Mesodermal cell (in vitro differentiated cells): ENCODE measurements around the gene GRM8.

Experiments used
- H3K27ac ChIP-seq: 2 replicates; pipeline ENCODE4 v1.7.0; 2013; ENCODE audit warnings: mild to moderate bottlenecking, low read depth, low read length, moderate library complexity; ENCODE audit not compliant: severe bottlenecking
- H3K36me3 ChIP-seq: 2 replicates; pipeline ENCODE4 v1.7.1; 2013; ENCODE audit warnings: mild to moderate bottlenecking, low read length, moderate library complexity; ENCODE audit not compliant: control insufficient read depth, insufficient read depth
- H3K4me1 ChIP-seq: one replicate; pipeline ENCODE4 v1.7.1; 2013; ENCODE audit warnings: mild to moderate bottlenecking, low read length; ENCODE audit not compliant: insufficient read depth, control insufficient read depth, poor library complexity, severe bottlenecking
- H3K4me3 ChIP-seq: 2 replicates; pipeline ENCODE4 v1.7.0; 2013; ENCODE audit warnings: low read length, control low read depth, mild to moderate bottlenecking; ENCODE audit not compliant: insufficient read depth, poor library complexity, severe bottlenecking; ENCODE audit errors: extremely low read depth
- H3K9me3 ChIP-seq: 2 replicates; pipeline ENCODE4 v1.7.1; 2013; ENCODE audit warnings: mild to moderate bottlenecking, low read length, moderate library complexity; ENCODE audit not compliant: control insufficient read depth
- WGBS, 2 experiments: methylation state at CpG; one replicate each; pipeline ENCODE4 v1.1.5; 2013; ENCODE audit warnings: missing lambda C conversion rate in 2 of 2; ENCODE audit not compliant: insufficient coverage in 2 of 2; 5-methylcytosine and 5-hydroxymethylcytosine counted together

The GRM8 gene

DNA sequence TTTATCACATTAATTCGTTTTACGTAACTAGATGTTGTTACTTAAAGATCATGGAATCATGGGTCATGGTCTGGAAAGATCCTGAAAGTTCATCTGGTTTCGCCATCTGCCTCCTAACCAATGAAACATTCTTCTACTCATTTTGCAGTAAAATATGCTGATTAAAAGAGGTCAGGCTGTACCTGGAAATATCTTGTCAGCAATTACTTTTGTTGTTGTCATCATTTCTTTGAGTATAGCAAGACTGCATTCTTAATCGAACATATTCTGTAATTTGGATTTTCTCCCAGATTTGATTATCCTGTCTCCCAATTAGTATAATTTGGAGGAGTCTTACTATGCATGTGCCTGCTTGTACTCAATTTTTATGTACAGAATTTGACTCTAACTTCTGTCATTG, 833.7 kb downstream of the GRM8 start:
- Histone ChIP-seq H3K4me3 (no peak overlapping the region), H3K27ac (no peak overlapping the region), H3K4me1 (no peaks in the 10 kb centered on the region), H3K9me3 (no peaks in the 10 kb centered on the region), H3K36me3 (no peaks in the 10 kb centered on the region)
- WGBS, 2 experiments, result 80% methylated on average over 1 of the region's 4 CpGs; no CpG with 5 or more reads in 1 of the 2 experiments

DNA sequence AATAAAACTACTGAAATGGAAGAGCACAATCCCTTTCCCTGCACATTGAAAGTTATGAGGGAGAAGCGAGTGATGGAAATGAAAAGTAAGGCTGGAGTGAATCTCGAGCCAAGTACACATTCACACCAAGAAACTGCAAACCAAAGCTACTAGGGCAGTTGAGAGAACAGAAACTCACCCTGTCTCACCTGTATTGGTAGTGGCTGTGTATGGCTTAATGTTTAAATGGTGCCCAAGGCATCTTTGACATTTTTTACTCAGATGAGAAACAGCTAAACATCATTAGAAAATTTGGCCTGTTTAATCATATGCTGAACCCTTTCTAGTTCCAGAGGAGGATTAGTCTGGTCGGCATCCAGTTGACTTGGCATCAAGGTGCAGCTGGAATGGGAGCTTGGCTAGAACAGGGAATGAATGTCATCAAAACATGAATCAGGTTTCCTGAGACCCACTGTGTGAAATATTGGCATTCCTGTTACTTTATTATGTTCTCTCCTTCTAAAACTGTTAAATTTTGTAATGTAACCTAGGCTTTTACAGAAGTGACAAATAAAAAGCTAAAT, 840.8 kb downstream of the GRM8 start:
- 100% methylated on average over 1 of the region's 3 CpGs for WGBS, 2 experiments
- no peaks in the 10 kb centered on the region for H3K4me1 ChIP-seq
- no peaks in the 10 kb centered on the region for H3K9me3 ChIP-seq
- H3K4me3 ChIP-seq, result no peak overlapping the region
- H3K27ac ChIP-seq, result no peak overlapping the region
- H3K36me3 ChIP-seq, result no peaks in the 10 kb centered on the region

DNA sequence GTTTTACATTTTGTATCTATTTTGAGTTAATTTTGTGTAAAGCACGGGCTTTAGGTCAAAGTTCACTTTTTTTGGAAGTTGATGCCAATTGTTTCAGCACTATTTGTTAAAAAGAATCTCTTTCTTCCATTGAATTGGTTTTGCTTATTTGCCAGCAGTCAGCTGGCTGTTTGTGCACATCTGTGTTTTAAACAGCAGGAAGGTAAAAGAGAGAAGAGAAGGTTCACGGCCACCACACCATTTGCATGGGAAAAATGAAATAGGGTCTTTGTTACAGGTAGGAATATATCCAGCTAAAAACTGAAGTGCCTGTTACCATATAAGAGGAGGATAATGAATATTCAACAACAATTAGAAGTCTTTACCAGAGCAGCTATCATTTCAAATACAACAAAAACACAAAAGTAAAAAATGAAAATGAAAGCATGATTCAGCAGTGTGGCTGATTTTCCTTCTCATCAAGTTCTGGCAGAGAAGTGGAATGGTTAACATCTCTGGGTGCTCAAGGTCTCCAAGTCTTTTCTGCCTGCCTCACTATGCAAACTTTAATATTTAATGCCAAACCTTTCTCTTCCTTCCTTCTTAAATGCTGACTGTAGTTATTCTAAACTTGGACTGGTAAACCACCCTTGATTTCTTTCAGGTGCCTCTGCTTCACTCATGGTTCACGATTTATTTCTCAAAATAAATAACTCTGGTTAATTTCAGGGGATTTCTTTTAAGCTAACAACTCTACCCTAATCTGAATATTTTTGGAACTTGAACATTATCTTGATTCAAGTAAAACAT, 841.5 kb downstream of the GRM8 start:
- Histone ChIP-seq H3K27ac (no peak overlapping the region), H3K4me3 (no peak overlapping the region), H3K9me3 (no peaks in the 10 kb centered on the region), H3K36me3 (no peaks in the 10 kb centered on the region), H3K4me1 (no peaks in the 10 kb centered on the region)
- WGBS, 2 experiments, result no CpG with 5 or more reads among the region's 3 CpGs

DNA sequence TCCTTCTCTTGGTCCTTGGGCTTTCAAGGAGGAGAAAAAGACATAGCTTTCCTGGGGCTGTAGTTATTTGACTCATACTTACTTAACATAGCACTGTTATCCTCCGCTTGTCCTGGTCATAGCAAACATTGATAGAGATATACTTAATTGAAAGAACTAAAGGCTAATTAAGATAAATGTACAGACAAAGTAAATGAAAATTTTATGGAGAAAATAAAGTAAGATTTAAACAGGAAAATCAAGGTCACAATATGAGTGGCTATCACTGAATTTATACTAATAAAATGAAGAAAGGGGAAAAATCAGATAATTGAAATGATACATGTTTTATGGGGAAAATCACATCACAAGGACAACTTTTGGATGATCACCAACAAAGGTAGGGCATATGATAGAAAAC, 849.7 kb downstream of the GRM8 start:
- Histone ChIP-seq H3K4me3 (no peak overlapping the region), H3K36me3 (no peaks in the 10 kb centered on the region), H3K27ac (no peak overlapping the region), H3K9me3 (no peaks in the 10 kb centered on the region), H3K4me1 (no peaks in the 10 kb centered on the region)
- WGBS, 2 experiments, result no CpG with 5 or more reads among the region's 1 CpG

DNA sequence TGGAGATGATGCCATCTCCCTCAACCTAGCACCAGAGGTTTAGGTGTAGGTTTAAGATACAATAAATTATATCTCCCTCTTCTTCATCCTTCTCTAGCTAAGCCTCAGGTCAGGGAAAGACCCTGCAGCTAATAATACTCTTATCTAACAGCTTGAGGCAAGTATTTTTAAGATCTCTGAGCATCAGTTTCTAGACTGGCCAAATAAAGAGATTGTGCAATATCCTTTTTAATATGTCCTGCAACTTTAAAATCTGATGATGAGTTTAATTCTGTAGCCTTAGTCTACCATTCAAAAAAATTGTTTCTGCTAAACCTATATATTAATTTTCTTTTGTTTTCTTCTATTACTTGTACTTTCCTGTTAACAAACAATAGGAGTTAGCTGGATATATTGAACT, 850.8 kb downstream of the GRM8 start:
- no peak overlapping the region for H3K4me3 ChIP-seq
- no peaks in the 10 kb centered on the region for H3K9me3 ChIP-seq
- H3K36me3 ChIP-seq, result no peaks in the 10 kb centered on the region
- H3K27ac ChIP-seq, result no peak overlapping the region
- no peaks in the 10 kb centered on the region for H3K4me1 ChIP-seq

DNA sequence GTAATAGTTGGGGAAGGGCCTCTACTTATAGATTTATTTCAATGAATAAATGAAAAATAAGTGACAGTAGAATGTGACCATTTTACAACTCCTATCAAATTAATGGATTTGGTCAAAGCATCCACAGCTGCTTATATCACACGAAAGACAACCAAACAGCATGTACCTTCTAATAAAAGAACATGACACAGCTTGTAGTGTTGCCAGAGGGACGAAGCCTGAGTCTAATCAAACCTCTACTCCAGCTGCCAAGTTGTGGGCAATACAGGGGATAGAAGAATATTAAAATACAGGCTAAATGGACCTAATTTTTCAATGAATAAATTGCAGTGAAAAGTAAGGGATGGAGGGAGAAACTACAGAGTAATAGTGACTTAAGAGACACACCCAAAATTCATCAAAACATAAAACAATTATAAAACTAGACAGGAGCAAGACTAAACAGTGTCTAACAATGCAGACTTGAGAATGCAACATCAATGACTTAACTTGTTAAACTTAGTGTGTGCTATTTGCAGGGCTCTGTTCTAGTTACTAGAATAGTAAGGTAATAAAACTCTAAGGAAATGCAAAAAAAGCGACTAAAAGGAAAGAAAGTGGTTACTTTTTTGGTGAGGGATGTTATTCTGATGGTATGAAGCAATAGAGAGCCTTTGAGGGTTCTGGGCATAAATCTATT, 853.8 kb downstream of the GRM8 start:
- H3K4me1 ChIP-seq, result no peaks in the 10 kb centered on the region
- 92 to 100% methylated on average over 1 to 2 of the region's 3 CpGs for WGBS, 2 experiments
- H3K4me3 ChIP-seq, result no peak overlapping the region
- no peak overlapping the region for H3K27ac ChIP-seq
- H3K9me3 ChIP-seq, result no peaks in the 10 kb centered on the region
- no peaks in the 10 kb centered on the region for H3K36me3 ChIP-seq

DNA sequence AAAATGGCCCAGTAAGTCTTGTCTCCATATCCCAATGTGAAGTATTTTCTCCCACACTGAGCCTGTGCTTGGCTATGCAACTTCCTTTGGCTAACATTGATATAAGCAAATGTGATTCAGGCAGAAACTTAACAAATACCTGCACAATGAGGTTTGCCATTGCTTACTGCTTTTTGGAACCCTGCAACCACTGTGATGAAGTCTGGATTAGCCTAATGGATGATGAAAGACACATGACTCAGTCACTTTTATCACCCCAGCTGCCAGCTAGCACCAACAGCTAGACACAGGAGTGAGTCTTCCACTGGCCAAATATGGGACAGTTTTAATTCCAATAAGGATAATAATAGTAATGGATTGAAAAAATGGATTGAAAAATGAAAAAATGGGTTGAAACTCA, 854.5 kb downstream of the GRM8 start:
- no peak overlapping the region for H3K27ac ChIP-seq
- H3K9me3 ChIP-seq, result no peaks in the 10 kb centered on the region

DNA sequence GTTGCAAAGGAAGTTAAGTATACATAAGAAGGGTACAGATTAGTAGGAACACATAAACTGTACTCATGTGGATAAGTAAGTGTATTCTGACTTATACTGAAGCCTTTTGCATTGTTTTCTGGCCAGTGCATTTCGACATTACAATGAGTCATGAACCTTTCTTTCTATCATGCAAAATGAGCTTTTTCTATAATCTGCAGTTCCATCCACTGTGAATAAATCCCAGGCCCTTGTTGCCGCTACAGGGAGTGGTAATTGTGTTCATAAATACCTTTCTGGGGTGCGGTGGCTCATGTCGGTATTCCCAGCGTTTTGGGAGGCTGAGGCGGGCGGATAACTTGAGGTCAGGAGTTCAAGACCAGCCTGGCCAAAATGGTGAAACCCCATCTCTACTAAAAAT, 858.3 kb downstream of the GRM8 start:
- WGBS, 2 experiments, result 73% methylated on average over 5 of the region's 7 CpGs; no CpG with 5 or more reads in 1 of the 2 experiments
- no peaks in the 10 kb centered on the region for H3K4me1 ChIP-seq
- H3K36me3 ChIP-seq, result no peaks in the 10 kb centered on the region

More for the DNA sequence above, 854.5 kb downstream of the GRM8 start:
- no peak overlapping the region for H3K4me3 ChIP-seq
- no peaks in the 10 kb centered on the region for H3K4me1 ChIP-seq
- no peaks in the 10 kb centered on the region for H3K36me3 ChIP-seq

More for the DNA sequence above, 858.3 kb downstream of the GRM8 start:
- Histone ChIP-seq H3K27ac (no peak overlapping the region), H3K9me3 (no peaks in the 10 kb centered on the region), H3K4me3 (no peak overlapping the region)
